CD14-positive monocyte (primary cell): ENCODE results near the gene NEURL4. TPM values are rescaled to one million over a fixed set of nuclear protein-coding genes. Genes with fewer than 3 reads are reported as not detected.
"Not testable (repeated sequence)": the region's sequence is repeated elsewhere in the genome, so short reads cannot be mapped to it uniquely, and the experiment has no call there.

Experiments
- DNase-seq, 3 donors: peaks; one replicate each; pipeline ENCODE4 v3.0.0-alpha.2; 2011 to 2022
- H2AFZ ChIP-seq: 2 replicates; pipeline ENCODE4 v1.6.0; 2012; ENCODE audit warnings: mild to moderate bottlenecking, low read depth, low read length, inconsistent platforms; ENCODE audit not compliant: insufficient read depth, poor library complexity, severe bottlenecking
- H3K27ac ChIP-seq, 2 donors: 1 replicate in 1 of 2; 2 replicates in 1 of 2; pipeline ENCODE4 v1.5.1; 2012 to 2013; ENCODE audit warnings: low read length in 2 of 2, control low read depth in 1 of 2, inconsistent platforms in 1 of 2, low read depth in 1 of 2, mild to moderate bottlenecking in 1 of 2
- H3K27me3 ChIP-seq, 2 donors: one replicate each; pipeline versions ENCODE4 v1.6.0 to v1.6.1; 2011 to 2013; ENCODE audit warnings: low read length in 2 of 2; ENCODE audit not compliant: control insufficient read depth in 2 of 2, insufficient read depth in 2 of 2
- H3K36me3 ChIP-seq, 2 donors: replicated peaks in 1 of 2; 1 replicate in 1 of 2; 2 replicates in 1 of 2; pipeline versions ENCODE4 v1.5.1 to v1.6.1; 2012 to 2013; ENCODE audit warnings: low read length in 2 of 2, control low read depth in 1 of 2, inconsistent platforms in 1 of 2, mild to moderate bottlenecking in 1 of 2; ENCODE audit not compliant: insufficient read depth in 2 of 2, control insufficient read depth in 1 of 2
- H3K4me1 ChIP-seq, 2 donors: 1 replicate in 1 of 2; 2 replicates in 1 of 2; pipeline versions ENCODE4 v1.5.1 to v1.6.1; 2012 to 2013; ENCODE audit warnings: low read length in 2 of 2, control low read depth in 1 of 2, inconsistent platforms in 1 of 2, mild to moderate bottlenecking in 1 of 2, moderate library complexity in 1 of 2; ENCODE audit not compliant: insufficient read depth in 2 of 2, control insufficient read depth in 1 of 2
- H3K4me2 ChIP-seq: replicated peaks from 2 replicates; pipeline ENCODE3; 2012; ENCODE audit warnings: low read length, moderate library complexity, mild to moderate bottlenecking; ENCODE audit not compliant: poor library complexity, severe bottlenecking; ENCODE audit errors: extremely low read depth
- H3K4me3 ChIP-seq, 3 experiments: fragments of 200-600 bp in 1 of 3; sonication (generic) in 1 of 3; replicated peaks in 1 of 3; 1 replicate in 2 of 3; 2 replicates in 1 of 3; pipeline ENCODE4 v1.5.1; 2011 to 2013; ENCODE audit warnings: low read length in 3 of 3, mild to moderate bottlenecking in 3 of 3, control low read depth in 2 of 3, low read depth in 2 of 3, inconsistent platforms in 1 of 3, moderate library complexity in 1 of 3
- H3K79me2 ChIP-seq: 2 replicates; pipeline ENCODE4 v1.6.0; 2012; ENCODE audit warnings: mild to moderate bottlenecking, control low read depth, inconsistent platforms, low read length, moderate library complexity; ENCODE audit not compliant: insufficient read depth
- H3K9ac ChIP-seq: 2 replicates; pipeline ENCODE4 v1.6.0; 2017; ENCODE audit warnings: low read length, mild to moderate bottlenecking; ENCODE audit not compliant: insufficient read depth, poor library complexity, severe bottlenecking
- H3K9me3 ChIP-seq, 2 donors: replicated peaks in 1 of 2; 1 replicate in 1 of 2; 2 replicates in 1 of 2; pipeline versions ENCODE4 v1.5.1 to v1.6.1; 2012 to 2013; ENCODE audit warnings: low read length in 2 of 2, control low read depth in 1 of 2; ENCODE audit not compliant: control insufficient read depth in 1 of 2, insufficient read depth in 1 of 2
- H4K20me1 ChIP-seq: 2 replicates; pipeline ENCODE4 v1.6.0; 2012; ENCODE audit warnings: mild to moderate bottlenecking, low read length, control low read depth, moderate library complexity; ENCODE audit not compliant: insufficient read depth
- H3K27ac Mint-ChIP-seq, 7 donors: one replicate each; pipeline ENCODE4 v1.8.0; 2020; ENCODE audit warnings: mild to moderate bottlenecking in 7 of 7, mixed read lengths in 7 of 7, moderate library complexity in 6 of 7, inconsistent platforms in 2 of 7
- H3K27me3 Mint-ChIP-seq, 3 donors: one replicate each; pipeline ENCODE4 v1.8.0; 2021 to 2022; ENCODE audit warnings: low read depth in 3 of 3, mild to moderate bottlenecking in 3 of 3, mixed read lengths in 3 of 3, moderate library complexity in 3 of 3, inconsistent platforms in 1 of 3
- H3K36me3 Mint-ChIP-seq, 2 donors: one replicate each; pipeline ENCODE4 v1.8.0; 2020; ENCODE audit warnings: mixed read lengths in 2 of 2, inconsistent platforms in 1 of 2, mild to moderate bottlenecking in 1 of 2
- H3K4me1 Mint-ChIP-seq: one replicate; pipeline ENCODE4 v1.8.0; 2020; ENCODE audit warnings: mild to moderate bottlenecking, mixed read lengths
- H3K4me3 Mint-ChIP-seq, 2 donors: one replicate each; pipeline ENCODE4 v1.8.0; 2020; ENCODE audit warnings: mild to moderate bottlenecking in 2 of 2, mixed read lengths in 2 of 2, moderate library complexity in 1 of 2
- H3K9me3 Mint-ChIP-seq, 7 donors: one replicate each; pipeline ENCODE4 v1.8.0; 2020 to 2022; ENCODE audit warnings: mixed read lengths in 7 of 7, mild to moderate bottlenecking in 6 of 7, moderate library complexity in 6 of 7, inconsistent platforms in 2 of 7
- CTCF ChIP-seq: fragments of 200-600 bp; IDR thresholded peaks from one replicate; pipeline ENCODE4 v1.8.0; 2022; ENCODE audit warnings: antibody characterized with exemption, mild to moderate bottlenecking
- WGBS: methylation state at CpG from one replicate; pipeline ENCODE4 v1.1.5; 2013; ENCODE audit warnings: missing lambda C conversion rate; ENCODE audit not compliant: insufficient coverage; 5-methylcytosine and 5-hydroxymethylcytosine counted together
- intact Hi-C, 2 donors: fragments of 100-400 bp; cut with micrococcal nuclease; formaldehyde crosslinking; loops; one replicate each; pipeline versions ENCODE4 v1.15.0 to v1.15.1; 2023
- polyA plus RNA-seq, 3 donors: library from polyadenylated mRNA; depleted of rRNA in 1 of 3; unstranded in 2 of 3; stranded (reverse) in 1 of 3; fragments of 300-500 nt in 2 of 3; fragments of >200 nt in 1 of 3; fragmentation: Illumina TruSeq in 2 of 3; gene quantifications; 1 replicate in 2 of 3; 2 replicates in 1 of 3; pipeline ENCODE4 v1.2.3, GENCODE V29; 2012 to 2021

NEURL4 gene
- polyA plus RNA-seq, 3 donors: 0.35 to 42.6 (median 0.44) TPM

- WGBS: 98% methylated on average over 10 of the region's 13 CpGs
- Histone ChIP-seq H3K27ac (no peak overlapping the region), H3K36me3 (peaks cover 38 to 63% of the 10 kb centered on the region in 2 donors), H2AFZ (no peak overlapping the region), H3K4me2 (no peak overlapping the region), H3K27me3 (no peaks in the 10 kb centered on the region), H3K9ac (no peak overlapping the region), H4K20me1 (peaks cover 8% of the 10 kb centered on the region), H3K9me3 (no peaks in the 10 kb centered on the region), H3K79me2 (peaks cover 21% of the 10 kb centered on the region), H3K4me3 (no peak overlapping the region), H3K4me1 (peaks cover 10 to 18% of the 10 kb centered on the region in 2 donors)
- TF ChIP-seq CTCF: no peak
- peak overlapping the region in 1 of 7 donors; percentile 53 for H3K27ac Mint-ChIP-seq
- peaks cover 0 to 4% (median 0%) of the 10 kb centered on the region in 3 donors for H3K27me3 Mint-ChIP-seq
- H3K36me3 Mint-ChIP-seq: peaks cover 46 to 76% of the 10 kb centered on the region in 2 donors
- peaks cover 19% of the 10 kb centered on the region for H3K4me1 Mint-ChIP-seq
- H3K4me3 Mint-ChIP-seq: no peak overlapping the region
- H3K9me3 Mint-ChIP-seq: no peaks in the 10 kb centered on the region
- DNase-seq: no peak
- intact Hi-C loops: loop anchor here in 1 of 2 donors (5.0 kb wide), 1 partner anchor 60 kb away; the partner anchor contains the start of gene SLC2A4
Observed at GRCh38 chr17:7341842-7342241, 12.7 kb upstream of the NEURL4 start.

GRCh38 chr17:7340179-7340578 lies 11.0 kb upstream of the NEURL4 start:
- H3K4me3 Mint-ChIP-seq: no peak overlapping the region
- TF ChIP-seq CTCF: no peak
- no peak overlapping the region for H3K9ac ChIP-seq
- no peak for DNase-seq
- intact Hi-C loops: loop anchor here in 1 of 2 donors (5.0 kb wide), 1 partner anchor 58 kb away; the partner anchor contains the start of gene SLC2A4
- H3K4me3 ChIP-seq: no peak overlapping the region
- no peaks in the 10 kb centered on the region for H3K9me3 Mint-ChIP-seq
- H3K4me1 Mint-ChIP-seq: peaks cover 35% of the 10 kb centered on the region
- peaks cover 24 to 34% of the 10 kb centered on the region in 2 donors for H3K4me1 ChIP-seq
- peak overlapping the region in 4 of 7 donors; percentile 35 to 61 (median 52) for H3K27ac Mint-ChIP-seq
- peaks cover 0 to 6% (median 0%) of the 10 kb centered on the region in 3 donors for H3K27me3 Mint-ChIP-seq
- no peaks in the 10 kb centered on the region for H4K20me1 ChIP-seq
- H3K36me3 Mint-ChIP-seq: peaks cover 42 to 64% of the 10 kb centered on the region in 2 donors
- H3K27ac ChIP-seq: peak overlapping the region in 1 of 2 donors; percentile 41
- WGBS: no CpG with 5 or more reads among the region's 2 CpGs
- H3K27me3 ChIP-seq: no peaks in the 10 kb centered on the region
- no peaks in the 10 kb centered on the region for H3K9me3 ChIP-seq
- H3K79me2 ChIP-seq: peaks cover 27% of the 10 kb centered on the region
- H3K36me3 ChIP-seq: peaks cover 29 to 50% of the 10 kb centered on the region in 2 donors
- no peak overlapping the region for H3K4me2 ChIP-seq
- no peak overlapping the region for H2AFZ ChIP-seq

- Mint-ChIP-seq H3K27ac (peak overlapping the region in 4 of 7 donors; percentile 30 to 79 (median 45)), H3K4me1 (peaks cover 42% of the 10 kb centered on the region), H3K36me3 (peaks cover 21 to 38% of the 10 kb centered on the region in 2 donors), H3K4me3 (peak overlapping the region; percentile 78 to 90)
- peaks cover 27% of the 10 kb centered on the region for H3K79me2 ChIP-seq
- H3K9me3 Mint-ChIP-seq, DNase-seq, intact Hi-C loops, H3K27me3 Mint-ChIP-seq, H3K9ac ChIP-seq, H3K9me3 ChIP-seq, H3K27ac ChIP-seq, H4K20me1 ChIP-seq, H3K27me3 ChIP-seq: not testable (repeated sequence)
- peak overlapping the region; percentile 89 for H2AFZ ChIP-seq
- peaks cover 26 to 36% of the 10 kb centered on the region in 2 donors for H3K4me1 ChIP-seq
- peaks cover 10 to 25% of the 10 kb centered on the region in 2 donors for H3K36me3 ChIP-seq
- H3K4me3 ChIP-seq: peak overlapping the region in 1 of 3 experiments; percentile 79
- WGBS: 35% methylated on average over 7 of the region's 7 CpGs
- H3K4me2 ChIP-seq: peak overlapping the region; percentile 88
Observed at GRCh38 chr17:7337600-7337999, 8.5 kb upstream of the NEURL4 start.
